Natural killer cell (primary cell): ENCODE data around the gene HSD17B4. TPM values are rescaled to one million over a fixed set of nuclear protein-coding genes. Genes with fewer than 3 reads are reported as not detected.
"Not testable (repeated sequence)": the region's sequence is repeated elsewhere in the genome, so short reads cannot be mapped to it uniquely, and the experiment has no call there.

Experiments used
- ATAC-seq, 3 donors: fragments of 150-1000 bp in 2 of 3; fragments of 200-7000 bp in 1 of 3; cut with Tn5 transposase; 1 replicate in 1 of 3; 2 replicates in 2 of 3; pipeline ENCODE4 v1.10.0; 2021; ENCODE audit warnings: mild to moderate bottlenecking in 2 of 3, moderate library complexity in 2 of 3
- DNase-seq, 2 donors: peaks; one replicate each; pipeline versions ENCODE4 v3.0.0 to v3.0.0-alpha.2; 2013 to 2021; ENCODE audit warnings: mixed read lengths in 1 of 2
- H3K27ac ChIP-seq: one replicate; pipeline ENCODE4 v1.5.1; 2013; ENCODE audit warnings: mild to moderate bottlenecking, low read length
- H3K27me3 ChIP-seq: one replicate; pipeline ENCODE4 v1.6.1; 2013; ENCODE audit warnings: low read length; ENCODE audit not compliant: control insufficient read depth, insufficient read depth
- H3K36me3 ChIP-seq: one replicate; pipeline ENCODE4 v1.6.1; 2013; ENCODE audit warnings: low read length; ENCODE audit not compliant: control insufficient read depth, insufficient read depth
- H3K4me1 ChIP-seq: one replicate; pipeline ENCODE4 v1.6.1; 2013; ENCODE audit warnings: low read length; ENCODE audit not compliant: control insufficient read depth, insufficient read depth
- H3K4me3 ChIP-seq: one replicate; pipeline ENCODE4 v1.5.1; 2013; ENCODE audit warnings: low read length
- H3K9me3 ChIP-seq: one replicate; pipeline ENCODE4 v1.6.1; 2013; ENCODE audit warnings: low read length; ENCODE audit not compliant: control insufficient read depth, insufficient read depth
- H3K27ac Mint-ChIP-seq, 2 donors: one replicate each; pipeline ENCODE4 v1.8.0; 2022; ENCODE audit warnings: mild to moderate bottlenecking in 2 of 2, mixed read lengths in 2 of 2, moderate library complexity in 1 of 2
- H3K27me3 Mint-ChIP-seq, 2 donors: one replicate each; pipeline ENCODE4 v1.8.0; 2022; ENCODE audit warnings: low read depth in 2 of 2, mixed read lengths in 2 of 2
- H3K36me3 Mint-ChIP-seq: one replicate; pipeline ENCODE4 v1.8.0; 2022; ENCODE audit warnings: mixed read lengths
- H3K4me1 Mint-ChIP-seq, 2 donors: one replicate each; pipeline ENCODE4 v1.8.0; 2022; ENCODE audit warnings: mixed read lengths in 2 of 2
- H3K4me3 Mint-ChIP-seq: one replicate; pipeline ENCODE4 v1.8.0; 2022; ENCODE audit warnings: mild to moderate bottlenecking, moderate library complexity, mixed read lengths
- H3K9me3 Mint-ChIP-seq, 2 donors: one replicate each; pipeline ENCODE4 v1.8.0; 2022; ENCODE audit warnings: mixed read lengths in 2 of 2
- CTCF ChIP-seq: fragments of 200-600 bp; IDR thresholded peaks from one replicate; pipeline ENCODE4 v1.8.0; 2022; ENCODE audit warnings: antibody characterized with exemption
- WGBS: methylation state at CpG from one replicate; pipeline ENCODE4 v1.1.7; 2013; ENCODE audit warnings: missing lambda C conversion rate; ENCODE audit not compliant: insufficient coverage; 5-methylcytosine and 5-hydroxymethylcytosine counted together
- intact Hi-C: fragments of 100-400 bp; cut with micrococcal nuclease; formaldehyde crosslinking; loops from one replicate; pipeline ENCODE4 v1.14.2; 2022
- total RNA-seq, 4 donors: library from RNA; stranded (reverse); fragments of 120-200 nt in 1 of 4; gene quantifications; one replicate each; pipeline versions ENCODE4 v1.2.3 to v1.2.4, GENCODE V29; 2013 to 2022

The HSD17B4 gene
- total RNA-seq, 3 donors from 2014 or later (not counting 1 experiment from before 2014, with no cell fraction given): 38.2 to 76.9 (median 51.9) TPM

- H3K27me3 ChIP-seq: no peaks in the 10 kb centered on the region
- ATAC-seq (no peak), DNase-seq (no peak)
- Mint-ChIP-seq H3K4me1 (no peaks in the 10 kb centered on the region), H3K4me3 (no peak overlapping the region), H3K27ac (no peak overlapping the region), H3K9me3 (no peaks in the 10 kb centered on the region), H3K27me3 (peaks cover 32 to 56% of the 10 kb centered on the region in 2 donors), H3K36me3 (no peaks in the 10 kb centered on the region)
- H3K4me1 ChIP-seq: no peaks in the 10 kb centered on the region
- H3K4me3 ChIP-seq: no peak overlapping the region
- 95% methylated on average over 8 of the region's 13 CpGs for WGBS
- no peak overlapping the region for H3K27ac ChIP-seq
- no peak for TF ChIP-seq CTCF
- H3K9me3 ChIP-seq: no peaks in the 10 kb centered on the region
- no peaks in the 10 kb centered on the region for H3K36me3 ChIP-seq
- intact Hi-C loops: no loop called here
Measured at GRCh38 chr5:119445544-119445943, 6.8 kb upstream of the HSD17B4 start.

GRCh38 chr5:119449882-119450281, 2.4 kb upstream of the HSD17B4 start:
- H3K27ac ChIP-seq: no peak overlapping the region
- peaks cover 17 to 21% of the 10 kb centered on the region in 2 donors for H3K4me1 Mint-ChIP-seq

GRCh38 chr5:119450627-119451026, 1.7 kb upstream of the HSD17B4 start:
- H3K9me3 Mint-ChIP-seq, intact Hi-C loops, H3K36me3 ChIP-seq, H3K27ac Mint-ChIP-seq, H3K27ac ChIP-seq, H3K4me3 ChIP-seq, ATAC-seq, H3K27me3 ChIP-seq, DNase-seq, H3K9me3 ChIP-seq, H3K36me3 Mint-ChIP-seq: not testable (repeated sequence)
- 40% methylated on average over 4 of the region's 4 CpGs for WGBS
- peaks cover 17 to 21% of the 10 kb centered on the region in 2 donors for H3K4me1 Mint-ChIP-seq
- H3K4me3 Mint-ChIP-seq: peak overlapping the region; percentile 25
- H3K4me1 ChIP-seq: peaks cover 12% of the 10 kb centered on the region
- peaks cover 17 to 18% of the 10 kb centered on the region in 2 donors for H3K27me3 Mint-ChIP-seq

More at GRCh38 chr5:119449882-119450281, 2.4 kb upstream of the HSD17B4 start:
- TF ChIP-seq CTCF: no peak
- Histone ChIP-seq H3K4me1 (peaks cover 12% of the 10 kb centered on the region), H3K36me3 (no peaks in the 10 kb centered on the region), H3K27me3 (no peaks in the 10 kb centered on the region), H3K4me3 (no peak overlapping the region), H3K9me3 (no peaks in the 10 kb centered on the region)
- H3K9me3 Mint-ChIP-seq: no peaks in the 10 kb centered on the region
- H3K4me3 Mint-ChIP-seq: no peak overlapping the region
- DNase-seq (no peak), ATAC-seq (no peak)
- intact Hi-C loops: no loop called here
- H3K27me3 Mint-ChIP-seq: peaks cover 17 to 18% of the 10 kb centered on the region in 2 donors
- H3K27ac Mint-ChIP-seq: no peak overlapping the region
- H3K36me3 Mint-ChIP-seq: no peaks in the 10 kb centered on the region
- 88% methylated on average over 3 of the region's 3 CpGs for WGBS

GRCh38 chr5:119451561-119451960, 736 bp upstream of the HSD17B4 start:
- peaks cover 1% of the 10 kb centered on the region for H3K36me3 Mint-ChIP-seq
- Histone ChIP-seq H3K4me1 (peaks cover 12% of the 10 kb centered on the region), H3K4me3 (no peak overlapping the region), H3K9me3 (no peaks in the 10 kb centered on the region), H3K36me3 (no peaks in the 10 kb centered on the region), H3K27me3 (no peaks in the 10 kb centered on the region), H3K27ac (no peak overlapping the region)
- 91% methylated on average over 4 of the region's 4 CpGs for WGBS
- intact Hi-C loops: no loop called here
- peaks cover 17 to 22% of the 10 kb centered on the region in 2 donors for H3K4me1 Mint-ChIP-seq
- H3K9me3 Mint-ChIP-seq: no peaks in the 10 kb centered on the region
- no peak for DNase-seq
- peak overlapping the region in 1 of 2 donors; percentile 80 for H3K27ac Mint-ChIP-seq
- ATAC-seq: no peak
- H3K27me3 Mint-ChIP-seq: peaks cover 17 to 18% of the 10 kb centered on the region in 2 donors
- peak overlapping the region; percentile 99 for H3K4me3 Mint-ChIP-seq
- no peak for TF ChIP-seq CTCF
